Right ventricle myocardium superior (tissue), 1 donor: ENCODE data around the gene ROBO1. TPM values are rescaled to one million over a fixed set of nuclear protein-coding genes. Genes with fewer than 3 reads are reported as not detected.

ENCODE experiments used
- ATAC-seq: fragments of 200-7000 bp; cut with Tn5 transposase; one replicate; pipeline ENCODE4 v1.9.1; 2020; ENCODE audit warnings: mild to moderate bottlenecking; ENCODE audit not compliant: poor library complexity
- DNase-seq: peaks from one replicate; pipeline ENCODE4 v3.0.0-alpha.2; 2020
- intact Hi-C: fragments of 100-400 bp; cut with DNase I; formaldehyde crosslinking; loops from one replicate; pipeline ENCODE4 v1.11.2; 2022
- total RNA-seq: library from RNA; stranded (reverse); fragmentation: NEBNext Ultra II Directional; extraction: Animal tissue kit (Norgen Biotek cat#: 25700); gene quantifications from one replicate; pipeline ENCODE4 v1.2.1, GENCODE V29; 2021
- donor health status: DM: no; HTN: yes; CAD: no; lungs with severe emphysema.

Gene ROBO1
- total RNA-seq, 1 donor from 2014 or later = 6.7 TPM

DNA sequence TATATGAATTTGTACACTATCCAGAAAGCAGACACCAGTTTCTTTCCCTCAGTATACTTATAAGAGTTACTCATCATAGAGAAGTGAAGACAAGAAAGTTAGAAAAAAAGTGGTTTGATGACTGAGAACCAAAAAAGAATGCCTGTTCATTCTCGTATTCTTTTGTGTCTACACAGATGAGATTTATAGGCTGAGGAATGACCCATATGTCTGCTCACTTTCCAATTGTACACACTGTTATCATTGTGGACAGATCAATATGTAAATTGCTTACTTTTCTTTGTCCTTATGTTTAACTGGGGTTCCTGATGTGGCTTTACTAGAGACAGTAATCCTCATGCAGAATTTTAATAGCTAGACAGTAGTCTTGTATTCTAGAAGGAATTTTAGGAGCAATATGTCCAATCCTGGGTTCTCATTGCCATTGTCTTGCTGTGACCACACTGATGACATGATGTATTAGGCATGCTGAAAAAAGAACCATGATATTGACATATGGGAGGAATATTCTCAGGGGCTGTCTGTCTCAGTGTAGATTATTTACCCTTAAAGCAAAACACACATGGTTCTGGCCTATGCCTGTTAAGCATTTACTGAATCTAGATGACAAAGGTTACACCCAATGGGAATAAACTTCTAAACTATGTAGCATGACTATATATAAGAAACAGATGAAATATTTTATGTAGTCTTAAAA is 669.7 kb downstream of the ROBO1 start:
- intact Hi-C loops = no loop called here
- DNase-seq = no peak
- no peak for ATAC-seq

DNA sequence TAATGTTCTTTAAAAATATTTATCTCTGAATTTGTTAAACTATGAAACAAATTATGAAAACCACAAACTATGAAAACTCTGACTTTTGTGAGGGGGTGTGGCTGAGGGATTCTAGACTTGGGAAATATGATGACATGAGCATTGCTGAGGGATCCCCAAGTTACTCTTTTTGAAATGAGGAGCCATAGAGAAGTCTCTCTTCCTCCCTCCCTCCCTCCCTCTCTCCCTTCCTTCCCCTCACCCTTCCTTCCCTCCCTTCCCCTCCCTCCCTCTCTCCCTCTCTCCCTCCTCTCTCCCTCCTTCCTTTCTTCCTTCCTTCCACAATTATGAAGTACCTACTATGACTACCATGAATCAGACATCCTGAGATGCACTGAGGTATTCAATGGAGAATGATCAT is 673.1 kb downstream of the ROBO1 start:
- DNase-seq (no peak), ATAC-seq (no peak)
- intact Hi-C loops = no loop called here

DNA sequence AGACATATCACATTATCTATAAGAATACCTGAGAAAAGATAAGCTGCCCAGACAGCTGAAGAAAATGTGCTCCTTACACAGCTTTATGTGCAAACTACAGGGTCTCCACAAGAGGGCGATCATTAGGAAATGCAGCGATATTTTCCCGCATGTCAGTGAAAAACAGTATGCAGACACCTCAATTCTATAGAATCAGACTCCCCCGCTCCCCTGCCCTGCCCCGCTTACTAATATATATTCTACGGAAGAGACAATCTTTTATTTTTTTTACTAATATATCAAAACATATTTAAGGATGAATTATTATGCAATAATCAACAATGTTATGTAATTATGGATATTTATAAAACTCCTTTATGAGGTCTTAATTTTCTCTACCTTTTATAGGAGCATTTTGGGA is 681.3 kb downstream of the ROBO1 start:
- DNase-seq = no peak
- ATAC-seq = peak; percentile 49
- intact Hi-C loops = loop anchor here (10.0 kb wide), 1 partner anchor 278 kb away; no protein-coding TSS in a partner anchor

DNA sequence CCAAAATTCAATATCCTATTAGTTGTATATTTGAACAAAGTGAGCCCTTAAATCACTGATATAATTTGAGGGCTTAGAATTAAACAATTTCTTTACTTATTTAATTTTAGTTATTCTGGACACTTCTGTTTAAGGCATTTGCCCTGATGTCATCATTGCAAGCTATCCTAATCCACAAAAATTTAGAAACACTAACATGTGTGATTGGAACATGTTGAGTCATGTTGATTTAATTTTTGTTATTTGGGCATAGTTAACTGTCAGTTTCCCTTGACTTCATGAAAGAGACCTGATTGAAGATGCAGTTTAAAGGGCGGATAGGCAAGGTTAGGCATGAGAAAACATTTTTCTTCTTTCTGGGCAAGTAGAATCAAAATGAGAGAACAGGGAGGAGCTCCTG is 682.6 kb downstream of the ROBO1 start:
- intact Hi-C loops = loop anchor here (10.0 kb wide), 1 partner anchor 280 kb away; no protein-coding TSS in a partner anchor
- no peak for ATAC-seq
- no peak for DNase-seq

DNA sequence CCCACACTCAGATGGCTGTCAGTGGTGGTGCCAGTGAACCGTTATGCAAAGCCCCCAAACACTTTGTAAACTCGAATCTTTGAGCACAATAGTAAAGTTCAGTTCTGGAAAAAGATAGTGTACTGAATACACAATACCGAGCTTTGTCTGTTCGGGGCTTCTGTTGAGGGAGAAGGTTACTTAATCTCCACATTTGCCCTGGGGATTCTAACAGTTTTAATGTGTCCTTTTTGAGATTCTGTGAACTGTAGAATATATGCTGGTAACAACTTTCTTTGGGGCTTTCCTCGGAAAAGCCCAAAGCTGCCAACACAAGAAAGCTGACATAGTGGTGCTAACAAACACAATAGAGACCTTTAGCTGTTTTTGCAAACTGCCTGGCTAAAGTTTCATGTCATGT is 686.5 kb downstream of the ROBO1 start:
- intact Hi-C loops = loop anchor here (10.0 kb wide), 1 partner anchor 283 kb away; no protein-coding TSS in a partner anchor
- ATAC-seq = no peak
- no peak for DNase-seq

DNA sequence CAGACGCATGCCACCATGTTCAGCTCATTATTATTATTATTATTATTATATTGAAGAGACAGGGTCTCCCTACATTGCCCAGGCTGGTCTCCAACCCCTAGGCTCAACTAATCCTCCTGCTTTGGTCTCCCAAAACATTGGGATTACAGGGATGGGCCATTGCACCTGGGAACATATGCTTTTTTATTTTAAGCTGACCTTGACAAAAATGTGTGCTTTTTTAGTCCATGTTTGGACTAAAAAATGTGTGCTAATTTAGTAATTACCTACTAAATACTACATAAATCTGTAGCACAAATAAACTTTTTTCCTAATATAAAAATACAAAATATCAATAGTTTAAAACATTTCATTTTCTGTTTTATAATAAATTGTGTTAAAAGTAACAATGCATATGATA is 693.2 kb downstream of the ROBO1 start:
- ATAC-seq (no peak), DNase-seq (no peak)
- intact Hi-C loops = no loop called here

DNA sequence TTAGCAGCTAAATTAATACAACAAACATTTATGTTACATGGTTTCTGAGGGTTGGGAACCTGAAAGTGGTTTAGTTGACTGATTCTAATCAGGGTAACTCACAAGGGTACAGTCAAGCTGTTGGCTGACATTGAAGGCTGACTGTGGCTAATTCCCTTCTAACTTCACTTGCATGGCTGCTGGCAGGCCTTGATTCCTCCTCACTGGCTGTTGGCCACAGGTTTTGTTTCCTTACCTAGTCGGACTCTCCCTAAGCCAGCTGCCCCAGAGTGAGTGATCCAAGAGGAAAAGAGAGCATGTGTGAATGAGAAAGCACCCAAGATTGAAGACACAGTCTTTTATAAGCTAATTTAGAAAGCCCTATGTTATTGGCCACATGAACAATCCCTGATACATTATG is 700.1 kb downstream of the ROBO1 start:
- ATAC-seq (no peak), DNase-seq (no peak)
- intact Hi-C loops = no loop called here

DNA sequence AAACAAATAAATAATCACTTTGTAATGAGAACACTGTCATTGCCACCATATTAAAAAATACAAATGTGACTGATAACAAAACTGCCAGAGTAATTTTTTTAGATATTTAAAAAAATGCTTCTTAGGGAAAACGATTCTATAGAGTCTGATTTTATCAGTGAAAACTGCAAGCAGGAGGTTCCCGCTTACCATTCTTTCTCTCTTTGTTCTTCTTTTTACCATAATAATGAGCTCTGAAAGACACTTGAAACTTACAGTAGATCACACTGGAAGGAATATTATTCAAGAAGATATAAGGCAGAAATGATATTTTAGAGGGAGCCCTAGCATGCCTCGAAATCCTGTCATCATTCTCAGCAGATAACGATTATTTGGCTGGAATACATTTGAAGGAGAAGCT is 701.3 kb downstream of the ROBO1 start:
- ATAC-seq = no peak
- intact Hi-C loops = no loop called here
- no peak for DNase-seq

DNA sequence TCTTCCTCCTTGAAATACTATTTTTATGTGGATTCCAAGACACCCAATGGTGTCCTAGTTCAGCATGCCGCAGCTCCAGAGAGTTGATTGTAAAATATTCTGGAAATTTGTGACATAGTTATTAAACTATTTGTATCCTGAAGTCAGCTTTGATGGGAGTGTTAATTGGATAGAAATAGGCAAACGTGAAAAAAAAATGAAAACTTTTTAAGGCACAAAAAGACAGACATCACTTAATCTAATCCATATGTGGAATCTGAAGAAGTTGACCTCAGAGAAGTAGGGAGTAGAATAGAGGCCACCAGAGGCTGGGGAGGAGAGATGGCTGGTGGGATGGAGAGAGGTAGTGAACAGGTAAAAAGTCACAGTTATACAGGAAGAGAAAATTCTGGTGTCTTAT is 704.2 kb downstream of the ROBO1 start:
- DNase-seq = no peak
- ATAC-seq = no peak
- intact Hi-C loops = no loop called here

DNA sequence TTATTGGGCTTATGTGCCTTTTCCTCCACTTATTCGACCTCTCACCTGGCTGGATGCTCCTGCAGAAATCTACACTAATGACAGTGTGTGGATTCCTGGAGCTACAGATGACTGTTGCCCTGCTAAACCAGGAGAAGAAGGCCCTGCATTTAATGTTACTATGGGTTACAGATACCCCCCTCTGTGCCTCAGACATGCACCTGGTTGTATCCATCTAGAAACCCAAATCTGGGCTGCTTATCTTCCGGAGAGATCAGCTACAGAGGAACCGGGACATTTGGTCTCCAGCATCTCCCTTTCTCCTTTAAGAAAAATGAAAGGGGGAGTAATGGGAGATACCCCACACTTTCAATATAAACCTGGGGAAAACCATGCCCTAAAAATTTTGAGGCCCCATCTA is 710.0 kb downstream of the ROBO1 start:
- intact Hi-C loops = no loop called here
- DNase-seq (no peak), ATAC-seq (no peak)

DNA sequence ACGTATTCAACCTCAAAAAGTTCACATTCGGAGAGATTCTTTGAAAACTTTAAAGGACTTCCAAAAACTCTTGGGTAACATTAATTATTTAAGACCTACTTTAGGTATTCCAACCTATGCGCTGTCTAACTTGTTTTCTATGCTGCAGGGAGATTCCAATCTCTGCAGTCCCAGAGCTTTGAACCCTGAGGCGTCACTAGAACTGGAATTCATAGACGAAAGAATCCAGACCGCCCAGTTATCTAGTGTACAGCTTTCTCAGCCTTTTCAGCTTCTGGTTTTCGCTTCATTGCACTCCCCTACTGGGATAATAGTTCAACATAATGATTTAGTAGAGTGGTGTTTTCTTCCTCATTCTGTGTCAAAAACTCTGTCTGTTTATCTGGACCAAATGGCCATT is 711.3 kb downstream of the ROBO1 start:
- intact Hi-C loops = no loop called here
- DNase-seq (no peak), ATAC-seq (no peak)

DNA sequence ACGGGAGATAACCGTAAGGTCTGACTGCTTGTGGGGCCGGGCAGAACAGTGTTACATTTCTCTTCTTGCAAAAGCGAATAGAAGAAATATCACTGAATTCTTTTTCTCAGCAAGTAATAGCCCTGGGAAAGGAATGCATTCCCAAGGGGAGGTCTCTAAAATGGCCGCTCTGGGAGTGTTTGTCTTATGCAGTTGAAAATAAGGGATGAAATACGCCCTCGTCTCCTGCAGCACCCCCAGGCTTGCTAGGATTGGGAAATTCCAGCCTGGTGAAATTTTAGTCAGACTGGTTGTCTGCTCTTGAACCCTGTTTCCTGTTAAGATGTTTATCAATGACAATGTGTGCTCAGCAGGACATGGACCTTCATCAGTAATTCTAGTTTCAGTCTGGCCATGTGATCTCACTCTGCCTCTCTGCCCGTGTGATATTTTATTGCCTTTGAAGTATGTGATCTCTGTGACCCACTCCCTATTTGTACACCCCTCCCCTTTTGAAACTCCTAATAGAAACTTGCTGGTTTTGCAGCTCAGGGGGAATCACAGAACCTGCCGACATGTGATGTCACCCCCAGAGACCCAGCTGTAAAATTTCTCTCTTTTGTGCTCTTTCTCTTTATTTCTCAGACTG is 715.6 kb downstream of the ROBO1 start:
- intact Hi-C loops = no loop called here
- no peak for DNase-seq
- ATAC-seq = no peak

DNA sequence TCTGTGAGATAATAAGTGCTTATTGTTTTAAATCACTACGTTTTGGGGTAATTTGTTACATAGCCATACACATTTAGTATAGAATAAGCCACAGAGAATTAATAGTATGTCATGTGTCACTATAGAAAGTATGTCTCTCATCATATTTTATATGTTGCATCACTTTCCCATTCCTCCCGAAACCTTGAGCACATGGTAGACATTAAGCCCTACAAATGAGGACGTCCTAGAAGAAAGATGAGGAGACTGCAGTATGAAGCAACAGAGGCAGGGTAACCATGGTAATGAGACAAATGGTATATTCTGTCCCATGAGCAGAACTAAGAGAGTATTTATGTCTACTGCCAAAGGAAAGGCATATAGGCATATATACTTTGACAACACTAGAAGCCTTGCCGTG is 720.2 kb downstream of the ROBO1 start:
- DNase-seq (no peak), ATAC-seq (no peak)
- intact Hi-C loops = no loop called here

DNA sequence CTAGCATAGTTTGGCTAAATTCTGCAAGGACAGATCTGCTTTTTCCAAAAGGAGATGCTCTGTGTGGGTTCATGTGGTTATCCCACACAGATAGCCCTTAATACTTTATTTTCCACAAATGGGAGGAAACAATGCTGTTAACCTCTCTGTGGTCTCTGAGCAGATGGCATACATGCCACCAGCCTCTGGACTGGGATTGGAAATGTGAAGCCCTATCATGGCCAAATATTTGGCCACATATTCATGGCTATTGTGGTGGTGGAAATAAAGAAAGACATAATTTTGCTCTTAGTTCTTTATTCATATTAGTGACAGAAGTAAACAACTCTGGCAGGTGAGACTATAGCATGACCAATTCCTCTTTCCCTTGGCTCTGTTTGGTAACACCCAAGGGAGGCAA is 726.2 kb downstream of the ROBO1 start:
- ATAC-seq = no peak
- DNase-seq = no peak
- intact Hi-C loops = no loop called here

DNA sequence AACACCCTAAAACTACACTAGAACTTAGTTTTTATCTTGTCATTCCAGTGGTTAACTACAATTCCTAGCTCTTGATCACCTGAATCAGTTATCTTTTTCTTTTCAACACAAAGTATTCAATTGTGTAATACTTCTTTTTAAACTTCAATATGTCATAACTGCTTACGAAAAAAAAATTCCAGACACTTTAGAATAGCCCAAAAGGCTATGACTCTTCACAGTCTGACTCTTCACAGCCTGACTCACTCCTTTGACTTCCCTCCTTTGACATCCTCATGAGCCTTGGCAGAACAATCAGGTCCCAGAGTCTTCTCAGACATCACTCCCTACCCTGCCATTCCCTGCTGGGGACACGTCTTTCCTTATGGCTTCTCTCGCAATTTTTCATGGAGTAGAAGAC is 727.1 kb downstream of the ROBO1 start:
- intact Hi-C loops = no loop called here
- no peak for DNase-seq
- ATAC-seq = no peak

DNA sequence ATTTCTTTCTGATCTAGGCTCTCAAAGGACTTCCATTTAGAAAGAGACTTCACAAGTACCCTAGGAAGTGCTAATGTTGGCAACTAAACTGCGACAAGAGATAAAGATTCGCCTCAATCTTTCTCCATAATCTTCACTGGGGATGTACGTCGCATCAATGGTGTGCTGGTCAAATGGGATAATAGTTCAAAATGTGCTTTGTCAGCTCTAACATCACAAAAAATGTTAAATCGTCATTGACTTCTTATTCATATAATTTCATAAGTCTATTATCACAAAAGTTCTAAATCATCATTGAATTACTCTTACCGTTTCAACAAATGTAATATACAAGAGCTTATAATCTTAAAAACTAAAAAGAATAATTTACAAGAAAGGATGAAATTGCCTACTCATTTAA is 727.7 kb downstream of the ROBO1 start:
- intact Hi-C loops = no loop called here

DNA sequence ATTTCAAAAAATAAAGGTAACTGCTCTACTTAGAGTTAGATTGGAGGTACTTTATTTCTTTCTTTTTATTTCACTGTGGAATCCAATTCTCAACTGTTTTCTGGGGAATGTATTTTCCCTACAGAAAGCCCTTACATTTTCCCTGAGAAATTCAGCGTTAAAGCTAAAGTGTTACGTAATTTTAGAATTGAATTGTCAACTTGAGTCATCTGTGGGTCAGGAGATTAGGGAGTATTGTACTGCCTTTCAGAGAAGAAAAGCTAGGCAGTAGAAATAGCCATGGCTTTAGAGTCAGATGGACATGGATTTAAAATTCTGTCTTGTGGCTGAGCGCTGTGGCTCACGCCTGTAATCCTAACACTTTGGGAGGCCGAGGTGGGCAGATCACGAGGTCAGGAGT is 728.6 kb downstream of the ROBO1 start:
- intact Hi-C loops = no loop called here
- ATAC-seq = no peak

More for the DNA sequence above, 727.7 kb downstream of the ROBO1 start:
- DNase-seq (no peak), ATAC-seq (no peak)

DNA sequence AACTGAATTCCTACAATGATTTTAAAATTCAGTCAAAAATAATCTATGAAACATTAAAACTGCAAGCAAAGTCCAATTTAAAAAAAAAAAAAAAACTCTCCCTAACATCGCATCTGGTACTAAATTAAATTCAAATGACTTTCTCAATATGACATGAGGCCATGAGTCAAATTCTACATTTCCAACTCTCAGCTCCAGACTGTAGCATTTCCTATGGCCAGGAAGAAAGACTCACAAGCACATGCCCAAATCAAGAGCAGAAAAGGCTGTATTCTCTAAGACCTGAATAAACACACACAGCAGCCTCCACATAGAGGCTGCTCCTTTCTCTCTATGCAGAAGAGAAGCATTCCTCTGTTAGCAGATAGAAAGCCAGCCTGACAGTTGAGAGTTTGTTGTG is 729.2 kb downstream of the ROBO1 start:
- ATAC-seq = no peak
- intact Hi-C loops = no loop called here
- no peak for DNase-seq

More for the DNA sequence above, 728.6 kb downstream of the ROBO1 start:
- DNase-seq = no peak

DNA sequence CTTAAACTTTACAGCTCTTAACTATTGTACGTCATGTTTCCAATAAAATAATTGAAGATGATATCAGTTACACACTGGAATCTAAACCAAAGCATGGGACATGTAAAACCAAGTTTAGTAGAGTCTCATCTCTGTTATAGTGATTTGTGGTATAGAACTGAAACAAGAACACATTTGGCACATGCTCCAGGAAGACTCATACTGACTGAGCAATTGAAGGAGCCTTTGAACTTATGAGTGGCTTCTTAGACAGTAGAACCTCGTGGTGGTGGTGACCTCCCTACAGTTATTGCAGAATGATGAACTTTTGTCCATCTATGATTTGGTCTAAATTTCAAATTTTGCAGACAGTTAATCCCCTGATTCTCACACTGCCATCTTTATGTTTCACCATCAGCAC is 729.7 kb downstream of the ROBO1 start:
- DNase-seq (no peak), ATAC-seq (no peak)
- intact Hi-C loops = no loop called here

DNA sequence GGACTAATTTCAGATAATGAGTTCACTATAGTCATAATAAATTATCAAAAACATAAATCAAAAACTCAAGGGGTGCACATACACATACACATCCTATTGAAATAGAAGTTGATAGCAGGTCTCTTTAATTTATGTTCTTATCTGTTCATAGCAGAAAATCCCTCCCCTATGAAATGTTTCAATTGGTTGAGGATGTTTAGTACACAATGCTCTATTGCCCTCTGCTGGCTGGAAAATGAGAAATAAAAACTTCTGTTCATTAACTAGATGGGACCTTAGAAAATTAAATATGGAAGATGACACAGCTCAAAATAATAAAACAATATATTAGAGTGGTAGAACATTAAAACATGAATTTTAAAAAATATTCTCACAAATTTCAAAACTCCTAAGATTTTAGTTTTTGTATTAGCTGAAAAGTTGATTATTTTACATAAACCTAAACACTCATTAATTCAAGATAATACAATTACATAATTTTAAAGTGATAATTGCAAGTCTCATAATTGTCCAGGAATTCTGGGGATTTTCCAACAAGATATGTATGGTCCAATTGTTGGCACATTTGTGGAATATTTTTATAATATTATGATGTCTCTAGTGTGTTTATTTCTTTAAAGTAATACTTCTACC is 735.0 kb downstream of the ROBO1 start:
- intact Hi-C loops = no loop called here
- ATAC-seq (no peak), DNase-seq (no peak)
